ENCODE data around the gene ANKS6. TPM values are rescaled to one million over a fixed set of nuclear protein-coding genes. Genes with fewer than 3 reads are reported as not detected.
A peak's percentile ranks its signal among the peaks of the same experiment; 100 is the strongest.
"Not testable (repeated sequence)": the region's sequence is repeated elsewhere in the genome, so short reads cannot be mapped to it uniquely, and the experiment has no call there.

ANKS6 gene
- total RNA-seq, 1 donor from 2014 or later = 7.3 TPM

DNA sequence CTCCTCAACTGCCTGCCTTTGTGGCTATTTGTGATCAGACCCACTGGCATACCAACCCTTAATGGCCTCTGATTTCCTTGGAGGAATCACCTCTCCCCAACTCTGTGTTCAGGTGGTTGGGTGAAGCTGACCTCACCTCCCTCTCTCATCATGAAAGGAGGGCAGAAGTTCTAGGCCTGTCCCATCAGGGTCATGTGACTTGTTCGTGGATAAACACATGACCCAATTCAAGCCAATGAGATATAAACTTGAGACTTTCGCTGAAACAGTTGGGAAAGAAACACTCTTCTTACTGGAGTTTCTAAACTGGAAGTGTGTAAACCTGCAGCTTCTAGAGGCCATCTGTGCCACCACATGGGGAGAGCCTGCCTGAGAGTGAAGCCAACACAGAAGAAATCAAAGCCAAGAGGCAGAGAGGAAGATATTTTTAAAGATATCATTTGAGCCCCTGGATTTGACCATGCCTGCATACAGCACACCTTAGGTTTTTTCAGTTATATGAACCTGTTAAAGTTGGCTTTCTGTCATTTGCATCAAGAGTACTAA is 93.4 kb downstream of the ANKS6 start:
- DNase-seq (ENCODE audit: low read depth in 2 of 2) = no peak

DNA sequence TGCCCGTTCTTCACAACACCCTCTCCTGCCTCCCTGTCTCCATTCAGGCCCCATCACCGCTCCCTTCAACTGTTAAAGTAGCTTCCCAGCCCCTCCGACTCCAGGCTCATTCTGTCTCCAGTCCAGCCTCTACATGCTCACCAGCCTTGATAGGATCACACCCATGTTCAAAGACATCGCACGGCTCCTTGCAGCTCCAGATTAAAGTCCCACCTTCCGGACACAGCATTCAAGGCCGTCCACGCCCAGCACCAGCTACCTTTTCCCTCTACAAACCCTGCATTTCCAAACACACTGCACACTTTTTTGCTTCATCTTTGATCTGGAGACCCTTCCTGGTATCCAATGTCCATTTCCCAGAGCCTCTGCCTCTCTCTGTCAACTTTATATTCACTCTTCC is 94.0 kb downstream of the ANKS6 start:
- no peak for DNase-seq (ENCODE audit: low read depth in 2 of 2)

DNA sequence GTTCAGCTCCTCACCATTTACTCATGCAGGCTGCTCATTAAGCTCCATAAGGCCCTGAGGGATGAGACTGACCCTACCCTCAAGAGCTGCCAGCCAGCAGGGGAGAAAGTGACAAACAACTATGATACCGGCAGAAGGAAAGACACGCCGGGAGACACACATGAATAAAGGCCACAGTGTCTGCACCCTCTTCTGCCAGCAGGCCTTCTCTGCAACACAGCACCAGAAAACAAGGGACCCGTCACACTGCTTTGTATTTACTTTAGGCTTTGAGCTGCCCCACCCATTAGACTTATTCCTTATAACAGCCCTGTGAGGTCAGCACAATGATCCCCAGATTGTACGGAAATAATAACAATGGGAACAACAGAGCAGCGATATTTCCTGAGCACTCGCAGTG is 94.8 kb downstream of the ANKS6 start:
- DNase-seq (ENCODE audit: low read depth in 2 of 2) = no peak

DNA sequence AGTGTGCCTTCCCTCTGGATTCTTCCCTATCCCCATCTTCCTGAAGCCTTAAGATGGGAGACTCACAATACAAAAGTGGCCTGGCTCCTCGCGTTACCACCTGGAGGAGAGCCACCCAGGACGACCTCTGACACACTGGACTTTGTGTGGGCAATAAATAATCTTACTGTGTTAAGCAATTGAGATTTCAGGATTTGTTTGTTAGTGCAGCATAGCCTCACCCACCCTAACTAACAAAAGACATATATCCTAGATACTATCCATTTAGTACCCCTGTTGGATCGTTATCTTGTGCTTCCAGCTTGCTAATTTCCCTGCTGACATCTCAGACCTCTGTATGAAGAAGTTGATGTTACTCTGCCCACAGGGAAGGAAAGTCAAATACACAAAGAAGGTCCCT is 95.6 kb downstream of the ANKS6 start:
- no peak for DNase-seq (ENCODE audit: low read depth in 2 of 2)

DNA sequence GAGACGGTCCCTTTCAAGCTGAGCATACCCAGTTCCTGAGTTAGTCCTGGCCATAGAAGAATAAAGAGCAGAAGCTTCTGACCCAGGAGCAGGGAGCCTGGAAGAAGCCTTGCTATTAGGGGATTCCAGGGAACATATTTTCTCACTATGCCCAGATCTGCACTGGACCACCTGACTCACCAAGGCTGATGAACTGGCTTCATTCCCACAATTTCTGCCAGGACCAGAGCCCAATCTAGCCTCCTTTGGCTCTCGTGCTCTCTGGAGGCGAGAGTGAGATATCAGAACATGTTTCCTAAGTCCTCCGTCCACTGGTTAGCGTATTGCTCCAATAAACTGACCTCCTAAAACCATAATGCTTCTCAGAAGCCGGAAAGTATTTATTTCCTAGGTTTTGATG is 97.5 kb downstream of the ANKS6 start:
- DNase-seq (ENCODE audit: low read depth in 2 of 2) = no peak

DNA sequence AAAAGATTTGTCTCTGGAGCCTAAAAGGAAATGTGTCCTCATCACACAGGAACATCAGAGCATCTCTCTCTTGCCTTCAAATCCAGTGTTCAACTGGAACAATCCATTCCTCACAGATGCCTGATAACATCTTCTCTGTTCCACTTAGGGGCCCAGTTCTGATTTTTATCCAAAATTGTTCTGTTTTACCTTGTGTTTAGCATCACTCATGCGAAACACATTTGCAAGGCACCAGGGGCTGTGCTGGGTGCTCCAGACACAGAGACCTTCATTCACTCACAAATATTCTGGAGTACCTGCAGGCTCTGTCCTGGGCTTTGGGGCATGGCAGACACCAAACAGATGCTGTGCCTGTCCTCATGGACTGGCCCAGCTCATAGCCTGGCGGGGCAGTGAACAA is 101.4 kb downstream of the ANKS6 start:
- DNase-seq (ENCODE audit: low read depth in 2 of 2) = no peak

DNA sequence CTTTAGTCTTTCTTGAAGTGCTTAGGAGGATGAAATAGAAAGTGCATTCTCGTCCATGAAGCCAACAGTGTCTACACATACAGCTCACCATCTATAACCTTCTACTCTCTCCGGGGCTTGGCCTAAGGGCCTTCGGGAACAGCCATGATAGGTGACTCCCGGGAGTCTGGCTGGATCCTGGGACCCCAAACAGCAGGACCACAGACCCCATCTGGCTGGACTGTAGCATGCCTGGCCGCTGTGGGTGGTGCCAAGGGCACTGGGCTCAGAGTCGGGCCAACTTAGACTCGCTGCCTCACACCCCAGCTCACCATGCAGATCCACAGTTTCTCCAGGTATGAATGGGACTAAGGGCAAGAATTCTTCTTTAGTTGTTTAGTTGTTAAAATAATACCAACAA is 104.0 kb downstream of the ANKS6 start:
- DNase-seq (ENCODE audit: low read depth in 2 of 2) = no peak

DNA sequence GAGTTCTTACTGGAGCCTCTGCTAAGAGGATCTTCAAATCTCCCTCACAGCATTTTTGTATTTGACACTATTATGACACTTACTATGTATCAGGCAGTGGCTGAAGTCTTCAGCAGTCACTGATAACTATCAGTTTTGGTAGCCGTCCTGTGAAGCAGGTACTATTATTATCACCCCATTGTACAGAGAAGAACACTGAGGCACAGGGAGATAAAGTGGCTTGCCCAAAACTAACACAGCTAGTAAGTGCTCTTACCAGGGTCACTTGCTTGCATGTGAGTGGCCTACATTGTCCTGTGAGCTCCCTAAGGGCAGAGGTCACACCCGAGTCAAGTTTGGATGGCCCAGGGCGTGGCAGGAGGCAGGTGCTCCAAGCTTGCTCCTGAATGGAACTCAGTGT is 104.5 kb downstream of the ANKS6 start:
- no peak for DNase-seq (ENCODE audit: low read depth in 2 of 2)

DNA sequence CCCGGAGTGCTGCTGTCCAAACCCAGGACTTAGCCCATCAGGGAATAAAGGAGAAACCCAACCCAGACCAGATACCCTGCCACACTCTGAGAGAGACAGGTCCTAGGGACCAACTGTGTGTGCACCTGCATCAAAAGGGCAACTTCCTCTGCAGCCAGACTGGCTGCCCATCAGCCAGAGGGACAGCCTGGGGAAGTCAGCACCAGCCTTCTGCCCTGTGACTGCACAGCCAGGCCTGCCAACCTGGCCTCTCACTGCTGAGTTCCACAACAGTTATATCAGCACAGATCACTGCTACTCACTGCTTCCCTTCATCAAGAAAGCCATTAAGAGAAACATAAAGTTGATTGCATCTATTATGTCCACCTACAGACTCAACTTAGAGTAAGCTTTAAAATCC is 105.7 kb downstream of the ANKS6 start:
- DNase-seq (ENCODE audit: low read depth in 2 of 2) = no peak

DNA sequence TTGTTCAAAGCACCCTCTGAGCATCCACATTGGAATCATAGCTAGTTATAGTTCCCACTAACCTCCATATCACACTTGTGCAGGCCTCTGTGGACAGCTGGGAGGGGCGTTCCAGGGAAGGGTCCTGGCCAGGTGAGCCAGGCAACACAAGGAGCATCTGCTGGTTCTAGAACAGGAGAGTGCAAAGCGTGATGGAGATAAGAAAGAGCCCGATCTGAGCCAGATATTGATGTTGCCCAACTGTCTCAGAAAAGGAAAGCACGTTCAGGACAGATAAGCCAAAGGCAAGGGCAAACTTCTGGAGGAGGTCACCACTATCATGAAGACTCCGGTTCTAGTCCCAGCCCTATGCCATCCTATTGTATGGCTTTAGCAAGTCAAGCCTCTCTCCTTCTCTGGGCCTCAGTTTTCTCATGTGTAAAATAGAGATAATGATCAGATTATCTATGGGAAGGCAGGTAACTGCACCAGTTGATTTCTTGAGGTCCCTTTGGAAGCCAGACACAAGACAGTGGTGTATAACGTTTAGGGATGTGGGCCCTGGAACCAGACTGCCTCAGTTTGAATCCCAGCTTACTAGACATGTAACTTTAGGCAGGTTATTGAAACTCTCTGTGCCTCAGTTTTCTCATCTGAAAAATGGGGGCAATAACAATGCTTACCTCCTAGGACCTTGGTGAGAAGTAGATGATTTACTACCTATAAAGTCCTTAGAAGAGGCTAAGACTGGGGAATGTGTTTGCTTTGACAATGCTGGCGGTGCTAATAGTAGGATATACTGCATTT is 107.5 kb downstream of the ANKS6 start:
- DNase-seq (ENCODE audit: low read depth in 2 of 2) = no peak

DNA sequence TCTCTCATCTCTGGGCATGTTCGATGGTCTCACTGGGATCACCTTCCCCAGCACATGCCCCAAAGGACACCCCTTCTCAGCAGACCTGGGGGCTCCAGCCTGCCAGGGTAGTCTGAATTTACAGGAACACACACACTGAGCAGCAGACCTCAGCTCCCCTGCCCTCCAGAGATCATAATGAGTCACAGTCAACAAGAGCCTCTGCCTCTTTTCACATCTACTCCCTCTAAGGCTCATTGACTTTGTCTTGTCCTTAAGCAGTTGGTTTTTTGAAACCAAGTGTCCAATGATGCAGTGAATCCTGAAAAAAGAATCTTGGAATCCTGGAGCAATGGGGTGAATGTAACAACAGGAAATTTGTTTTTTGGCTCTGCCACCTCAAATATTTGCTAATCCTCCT is 108.4 kb downstream of the ANKS6 start:
- DNase-seq (ENCODE audit: low read depth in 2 of 2) = no peak

DNA sequence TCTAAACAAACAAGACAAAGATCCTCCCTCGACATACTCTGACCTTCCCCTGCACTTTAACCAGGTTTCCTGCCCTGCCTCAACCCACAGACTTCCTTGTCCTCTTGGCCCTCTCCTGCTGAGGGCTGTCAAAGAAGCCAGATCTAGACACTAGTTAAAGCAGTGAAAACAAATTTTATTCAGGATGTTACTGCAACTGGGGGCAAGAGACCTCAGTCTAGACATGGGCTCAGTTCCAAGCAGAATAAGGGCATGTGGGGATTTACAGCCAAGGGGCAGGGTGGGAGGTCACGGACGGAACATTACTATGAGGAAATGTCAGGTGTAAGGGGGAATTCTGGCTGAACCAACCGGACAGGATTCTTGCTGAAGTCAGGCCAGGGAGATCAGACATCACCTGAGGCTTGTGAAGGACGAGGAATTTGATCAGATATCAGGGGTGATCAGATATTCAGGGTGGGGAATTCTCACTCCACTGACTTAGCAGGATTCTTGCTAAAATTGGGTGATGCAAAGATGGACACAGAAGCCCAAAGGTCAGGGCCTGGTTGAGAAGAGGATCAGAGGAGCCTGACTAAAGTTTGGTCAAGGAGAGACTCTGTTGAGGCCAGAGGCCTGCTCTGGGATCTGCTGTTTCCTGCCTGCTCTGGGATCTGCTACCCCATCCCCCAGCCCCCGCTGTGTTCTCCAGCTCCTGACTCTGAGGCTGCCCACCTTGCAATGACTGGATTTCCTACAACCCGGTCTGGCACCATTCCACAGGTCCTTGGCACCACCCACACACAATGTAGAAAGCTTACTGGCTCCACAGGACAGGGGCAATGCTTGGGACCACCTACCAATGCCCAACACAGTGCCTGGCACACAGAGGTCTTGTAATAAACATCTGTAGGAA is 109.1 kb downstream of the ANKS6 start:
- peak; percentile 34 to 53 for DNase-seq (ENCODE audit: low read depth in 2 of 2)

DNA sequence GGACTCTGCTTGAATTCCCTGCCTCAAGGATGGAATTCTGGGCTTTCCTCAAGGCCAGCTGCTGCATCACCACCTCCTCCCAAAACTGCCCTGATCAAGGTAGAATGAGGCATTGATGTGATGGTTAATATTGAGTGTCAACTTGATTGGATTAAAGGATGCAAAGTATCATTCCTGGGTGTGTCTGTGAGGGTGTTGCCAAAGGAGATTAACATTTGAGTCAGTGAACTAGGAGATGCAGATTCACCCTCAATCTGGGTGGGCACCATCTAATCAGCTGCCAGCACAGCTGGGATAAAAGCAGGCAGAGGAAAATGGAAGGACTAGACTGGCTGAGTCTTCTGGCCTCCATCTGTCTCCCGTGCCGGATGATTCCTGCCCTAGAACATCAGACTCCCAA is 111.5 kb downstream of the ANKS6 start:
- not testable (repeated sequence) for DNase-seq (ENCODE audit: low read depth in 2 of 2)

Other genes with a start within 250 kb of the ANKS6 start
- 1.2 and 5.9 TPM in 2 replicates for gene GABBR2, start 87.6 kb downstream of the ANKS6 start, total RNA-seq
- under 0.01 and 0.22 TPM in 2 replicates for gene GALNT12, start 11.1 kb upstream of the ANKS6 start, total RNA-seq
- gene COL15A1, start 147.4 kb upstream of the ANKS6 start, total RNA-seq = under 0.01 TPM in 1 of 2 replicates, not detected in the other

Measured in lung microvascular endothelial cell (primary cell).